Activated CD4-positive, alpha-beta T cell treated with anti-CD3 and anti-CD28 coated beads, Interleukin-2, amount 50 U/mL, for 48 hours (primary cell): ENCODE measurements around the gene DAPK1.

Source experiments
- DNase-seq, 2 experiments: peaks; one replicate each; pipeline ENCODE4 v3.0.0-alpha.2; 2020

DAPK1 gene

DNA sequence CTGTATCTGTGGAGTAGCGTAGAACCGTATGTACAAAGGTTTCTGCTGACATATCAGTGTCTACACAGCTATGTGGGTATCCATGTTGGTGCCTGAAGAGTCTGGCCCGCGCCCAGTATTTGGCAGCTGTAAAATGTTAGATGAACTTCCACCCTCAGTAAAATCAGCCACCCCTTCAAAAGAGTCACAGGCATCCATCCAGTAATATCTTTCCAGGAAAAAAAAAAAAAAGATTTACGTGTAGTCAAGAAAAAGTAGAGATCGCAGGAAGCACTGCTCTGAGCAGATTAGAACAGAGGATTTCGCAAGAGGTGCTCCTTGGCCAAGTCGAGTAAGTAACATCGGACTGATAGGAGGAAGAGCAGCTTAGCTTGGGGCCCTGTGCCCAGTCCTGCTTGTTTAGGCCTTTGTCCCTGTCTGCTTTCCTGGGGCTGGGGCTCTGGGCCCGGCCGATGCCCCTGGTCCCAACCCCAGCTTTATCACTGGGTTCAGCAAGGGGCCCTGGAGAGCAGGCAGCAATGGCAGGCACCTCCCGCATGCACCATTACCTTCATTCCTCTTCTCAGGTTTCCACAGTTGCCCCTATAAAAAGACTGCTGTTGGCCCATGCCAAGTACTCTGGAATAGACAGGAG lies 21.2 kb downstream of the DAPK1 start:
- no peak for DNase-seq

- DNase-seq = no peak
Measured at GRCh38 chr9:87519461-87519860, 21.8 kb downstream of the DAPK1 start.

- DNase-seq = no peak
Measured at GRCh38 chr9:87520172-87520683, 22.6 kb downstream of the DAPK1 start.

DNA sequence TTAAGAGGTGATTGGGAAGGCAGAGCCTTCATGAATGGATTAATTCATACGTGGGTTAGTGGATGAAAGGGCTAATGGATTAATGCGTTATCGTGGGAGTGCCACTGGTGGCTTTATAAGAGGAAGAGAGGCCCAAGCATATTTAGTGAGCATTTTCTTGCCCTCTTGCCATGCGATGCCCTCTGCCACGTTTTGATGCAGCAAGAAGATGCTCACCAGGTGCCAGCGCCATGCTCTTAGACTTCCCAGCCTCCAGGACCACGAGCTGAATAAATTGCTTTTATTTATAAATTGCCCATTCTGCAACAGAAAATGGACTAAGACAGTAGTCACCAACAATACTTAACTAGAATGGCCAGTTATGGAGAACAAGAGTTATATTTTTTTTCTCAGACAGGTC lies 24.2 kb downstream of the DAPK1 start:
- no peak for DNase-seq

- no peak for DNase-seq
Measured at GRCh38 chr9:87524061-87524460, 26.4 kb downstream of the DAPK1 start.

DNA sequence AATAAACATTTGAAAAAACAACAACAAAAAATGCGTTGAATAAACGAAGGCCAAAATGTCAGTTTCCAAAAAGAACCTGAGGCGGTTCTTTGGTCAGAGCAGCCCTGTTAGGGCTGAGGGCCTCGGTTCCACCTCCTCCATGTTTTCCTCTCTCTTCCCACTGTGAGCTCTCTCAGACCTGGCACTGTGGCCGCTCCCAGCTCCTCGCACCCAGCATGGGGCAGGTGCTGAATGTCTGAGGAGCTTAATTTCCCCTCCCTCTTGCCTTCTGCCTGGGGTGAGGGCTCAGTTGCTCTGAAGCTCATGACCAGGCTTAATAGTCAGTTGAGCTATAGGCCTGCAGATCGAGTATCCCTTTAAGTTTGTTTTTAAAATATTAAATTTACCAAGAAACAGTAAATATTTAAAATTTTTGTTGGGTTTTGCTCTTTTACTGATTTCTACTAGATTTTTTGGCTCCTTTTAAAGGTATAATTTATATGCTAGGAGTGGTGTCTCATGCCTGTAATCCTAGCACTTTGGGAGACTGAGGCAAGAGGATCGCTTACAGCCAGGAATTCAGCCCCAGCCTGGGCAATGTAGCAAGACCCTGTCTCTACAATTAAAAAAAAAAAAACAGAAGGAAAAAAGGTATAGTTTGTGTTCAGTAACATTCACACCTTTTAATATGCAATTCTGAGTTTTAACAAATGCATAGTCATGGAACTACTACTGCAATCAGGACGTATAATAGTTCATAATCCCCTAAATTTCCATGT lies 28.1 kb downstream of the DAPK1 start:
- DNase-seq = no peak

DNA sequence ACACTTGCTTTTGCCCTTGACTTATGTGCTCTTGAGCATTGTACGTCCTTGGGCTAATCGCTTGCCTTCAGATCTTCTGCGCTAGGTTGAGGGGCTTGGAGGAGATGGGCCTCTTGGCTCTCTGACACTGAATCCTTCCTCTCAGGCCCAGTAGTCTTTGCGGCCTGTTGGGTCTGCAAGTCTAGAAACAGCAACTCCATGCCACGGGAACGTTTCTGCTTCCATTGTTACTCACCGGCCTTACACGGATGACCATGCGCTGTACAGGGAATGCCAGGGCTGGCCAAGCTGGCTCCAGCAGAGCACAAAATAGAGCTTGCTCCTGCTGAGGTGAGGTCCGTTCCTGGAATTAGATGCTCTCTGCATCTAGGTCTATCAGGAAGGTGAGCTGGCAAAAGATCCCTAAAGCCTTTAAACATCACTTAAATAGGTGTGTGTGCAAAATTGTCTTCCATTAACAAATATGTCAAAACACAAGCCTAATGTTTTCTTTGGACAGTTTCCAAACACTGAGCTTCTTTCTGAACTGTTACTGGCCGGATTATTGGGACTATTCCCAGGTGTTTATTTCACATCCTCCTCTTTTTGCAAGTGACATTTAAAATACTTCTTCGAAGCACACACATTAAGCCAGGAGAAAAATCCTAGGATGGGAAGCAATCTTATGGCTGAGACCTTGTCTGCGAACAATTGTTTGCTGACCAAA lies 29.7 kb downstream of the DAPK1 start:
- no peak for DNase-seq

DNA sequence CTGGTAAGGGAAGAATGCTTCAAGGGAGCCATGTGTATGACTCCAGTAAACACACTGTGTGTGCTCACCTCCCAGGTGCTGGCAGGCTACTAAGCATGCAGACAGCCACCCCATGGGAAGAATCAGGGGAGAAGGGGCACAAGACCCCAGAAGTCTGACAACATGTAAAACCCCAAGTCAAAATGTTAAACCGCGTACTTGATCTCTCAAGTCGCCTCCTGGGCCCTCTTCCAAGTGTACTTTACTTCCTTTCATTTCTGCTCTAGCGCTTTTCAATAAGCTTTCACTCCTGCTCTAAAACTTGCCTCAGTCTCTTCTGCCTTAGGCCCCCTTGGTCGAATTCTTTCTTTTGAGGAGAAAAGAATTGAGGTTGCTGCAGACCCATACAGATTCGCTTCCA lies 31.3 kb downstream of the DAPK1 start:
- DNase-seq = no peak

GRCh38 chr9:87529671-87530070 lies 32.0 kb downstream of the DAPK1 start:
- no peak for DNase-seq

- DNase-seq = no peak
Measured at GRCh38 chr9:87530716-87531115, 33.0 kb downstream of the DAPK1 start.

DNA sequence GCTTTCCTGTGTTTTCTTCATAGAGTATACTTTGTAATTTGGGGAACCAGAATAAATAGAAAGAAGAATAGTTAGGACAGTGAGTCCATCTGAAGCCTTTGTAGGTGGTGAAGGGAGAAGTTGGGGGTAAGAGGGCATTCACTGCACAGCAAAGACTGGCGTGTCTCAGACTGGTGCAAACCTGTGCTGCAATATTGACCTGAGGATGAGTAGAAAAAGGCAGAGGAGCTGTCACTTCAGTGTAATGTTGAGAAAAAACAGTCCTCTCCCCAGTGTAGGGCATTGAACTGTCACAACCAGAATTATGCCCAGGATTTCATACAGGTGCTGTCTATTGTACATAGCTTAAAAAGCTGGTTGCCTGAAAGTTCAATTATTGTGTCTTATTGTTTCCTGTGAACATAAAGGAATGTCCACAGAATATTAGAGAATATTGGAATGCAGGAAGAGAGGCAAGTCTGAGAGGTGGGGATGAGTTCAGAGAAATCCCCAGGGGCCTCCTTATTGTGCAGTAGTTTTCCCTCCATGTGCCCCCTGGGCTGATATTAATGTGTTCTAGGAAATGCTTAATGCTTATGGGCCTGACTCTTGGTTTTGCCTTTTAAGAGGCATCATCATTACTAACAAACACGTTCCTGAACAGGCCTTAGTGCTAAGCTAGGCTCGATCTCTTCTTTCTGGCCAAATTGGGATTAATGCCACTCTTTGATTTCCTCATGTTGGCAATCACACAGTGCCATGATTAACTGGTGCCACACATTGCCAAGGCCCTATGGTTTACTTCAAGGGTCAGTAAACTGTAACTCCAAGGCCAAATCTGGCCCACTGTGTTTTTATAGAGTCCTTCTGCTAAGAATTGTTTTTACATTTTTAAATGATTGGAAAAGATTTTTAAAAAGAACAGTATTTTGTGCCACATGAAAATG lies 34.0 kb downstream of the DAPK1 start:
- DNase-seq = no peak

GRCh38 chr9:87533271-87533670 lies 35.6 kb downstream of the DAPK1 start:
- DNase-seq = no peak

GRCh38 chr9:87534036-87534435 lies 36.4 kb downstream of the DAPK1 start:
- no peak for DNase-seq

DNA sequence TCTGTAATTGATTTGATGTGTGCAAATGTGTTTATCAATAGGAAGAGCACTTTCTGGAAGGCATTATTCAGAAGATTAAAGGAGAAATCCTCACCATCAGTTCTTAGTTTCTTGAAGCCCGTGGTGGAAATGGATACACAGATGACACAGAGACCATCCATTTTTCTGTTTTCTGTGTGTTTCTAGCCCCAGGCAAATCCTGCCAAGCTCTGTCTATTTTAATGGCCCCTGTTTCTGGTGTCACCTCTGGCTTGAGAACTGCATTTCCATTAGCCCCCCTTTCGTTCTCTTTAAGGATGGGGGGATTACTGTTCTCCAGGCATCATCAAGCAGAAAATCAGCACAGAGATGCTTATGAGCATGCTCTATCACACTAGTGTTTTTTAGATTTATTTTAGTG lies 37.3 kb downstream of the DAPK1 start:
- DNase-seq = no peak

DNA sequence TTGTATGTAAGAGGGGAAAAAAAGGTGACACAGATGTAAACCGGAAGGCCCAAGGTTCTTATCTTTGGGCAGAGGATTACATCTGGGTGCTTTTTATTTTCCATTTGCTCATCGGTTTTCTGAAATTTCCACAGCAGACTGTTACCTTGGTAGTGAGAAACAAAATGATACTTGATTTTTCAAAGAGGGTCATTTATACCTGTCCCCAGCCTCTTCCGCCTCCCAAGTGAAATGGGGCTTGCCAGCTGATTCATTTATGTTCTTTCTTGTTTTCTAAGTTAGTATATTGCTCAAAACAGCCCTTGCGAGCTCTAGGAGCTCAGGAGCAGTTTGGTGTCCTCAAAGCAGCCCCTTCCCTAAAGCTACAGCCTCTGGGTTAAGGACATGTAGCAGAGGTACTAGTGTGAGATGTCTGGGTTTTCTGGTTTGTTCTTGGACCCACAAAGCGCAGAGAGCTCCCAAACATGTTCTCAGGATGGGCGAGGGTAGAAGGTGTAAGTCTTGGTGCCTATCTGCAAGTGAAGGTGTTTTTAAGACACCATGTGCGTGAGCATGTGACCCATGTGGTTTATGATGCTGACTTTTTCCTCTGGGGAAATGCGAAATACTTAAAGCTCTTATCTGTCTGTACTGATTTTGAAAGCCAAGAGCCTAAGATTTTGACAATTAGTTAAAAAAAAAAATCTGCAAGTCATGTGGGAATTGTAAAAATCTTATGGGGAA lies 38.3 kb downstream of the DAPK1 start:
- peak; percentile 16 to 31 for DNase-seq

- no peak for DNase-seq
Measured at GRCh38 chr9:87537625-87538024, 40.0 kb downstream of the DAPK1 start.

DNA sequence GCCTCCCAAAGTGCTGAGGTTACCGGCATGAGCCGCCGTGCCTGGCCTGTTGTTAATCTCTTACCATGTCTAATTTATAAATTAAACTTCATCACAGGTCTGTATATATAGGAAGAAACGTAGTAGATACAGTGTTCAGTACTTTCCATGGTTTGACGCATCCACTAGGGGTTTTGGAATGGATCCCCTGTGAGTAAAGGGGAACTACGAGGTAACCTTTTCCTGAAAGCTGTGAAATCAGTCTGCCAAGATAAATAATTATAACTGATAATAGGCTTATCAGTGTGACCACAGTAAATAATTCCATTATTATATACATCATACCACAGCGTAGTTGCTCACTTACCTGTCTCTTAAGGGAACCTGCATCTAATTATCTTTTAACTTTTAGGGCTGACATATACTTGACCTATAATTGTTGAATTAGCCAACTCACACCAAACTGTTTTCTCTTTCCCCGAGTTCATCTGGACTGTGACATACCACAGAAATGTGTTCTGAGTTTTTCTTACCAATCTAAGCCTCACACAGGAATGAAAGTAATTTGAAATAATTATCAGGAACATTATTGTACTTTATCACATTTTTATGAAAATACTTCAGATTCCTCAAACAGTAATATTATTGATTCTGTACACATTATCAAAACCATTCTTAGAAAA lies 42.9 kb downstream of the DAPK1 start:
- DNase-seq = no peak

DNA sequence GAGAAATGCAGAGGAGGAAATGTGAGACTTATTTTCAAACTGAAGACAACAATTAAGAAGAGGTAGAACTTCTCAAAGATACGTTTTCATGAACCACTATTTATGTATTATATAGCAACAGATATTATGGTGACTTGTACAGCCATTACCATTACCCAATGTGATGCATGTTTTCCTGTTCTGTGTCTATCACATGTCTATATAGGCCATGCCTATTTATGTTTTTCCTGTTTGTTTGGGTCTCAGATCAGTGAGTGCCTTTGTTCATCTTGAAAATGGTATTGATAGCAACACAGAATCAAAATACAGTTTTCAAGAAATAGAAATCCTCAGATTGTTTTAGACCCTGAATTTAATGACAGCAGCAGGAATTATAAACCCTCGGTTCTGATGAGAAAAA lies 44.0 kb downstream of the DAPK1 start:
- no peak for DNase-seq

- DNase-seq = no peak
Measured at GRCh38 chr9:87542141-87542540, 44.5 kb downstream of the DAPK1 start.

DNA sequence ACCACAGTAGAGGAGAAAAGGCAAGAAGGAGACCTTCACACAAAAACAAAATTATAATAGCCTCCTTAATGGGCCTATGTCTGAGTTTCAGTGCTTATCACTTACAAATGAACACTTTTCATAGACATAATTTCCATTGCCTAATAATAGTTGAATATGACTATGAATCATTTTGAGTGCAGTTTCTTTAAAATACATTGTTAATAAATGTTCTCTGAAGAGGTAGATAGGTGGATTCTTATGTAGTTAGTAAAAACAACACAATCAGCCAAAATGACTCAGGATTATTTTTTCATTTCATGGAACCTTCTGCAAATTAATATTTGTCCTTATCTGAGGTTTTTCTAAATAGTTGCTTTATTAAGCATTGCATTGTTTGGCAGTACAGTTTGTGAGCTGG lies 45.6 kb downstream of the DAPK1 start:
- DNase-seq = no peak

- no peak for DNase-seq
Measured at GRCh38 chr9:87545858-87546257, 48.2 kb downstream of the DAPK1 start.

- DNase-seq = no peak
Measured at GRCh38 chr9:87546704-87547103, 49.0 kb downstream of the DAPK1 start.
